HG02623 (cell line): ENCODE data around the gene PSME4.

Source experiments
- ATAC-seq: cut with Tn5 transposase; IDR thresholded peaks from one replicate; pipeline ENCODE4 v1.9.1; 2021; ENCODE audit warnings: moderate library complexity; ENCODE audit not compliant: unreplicated experiment

Gene PSME4

GRCh38 chr2:53970724-53971602 is at the start of gene PSME4:
PSME4 (minus strand) TSS chr2:53970993; CDS start chr2:53970784, 209 bp downstream.
- ATAC-seq: peak; percentile 90

DNA sequence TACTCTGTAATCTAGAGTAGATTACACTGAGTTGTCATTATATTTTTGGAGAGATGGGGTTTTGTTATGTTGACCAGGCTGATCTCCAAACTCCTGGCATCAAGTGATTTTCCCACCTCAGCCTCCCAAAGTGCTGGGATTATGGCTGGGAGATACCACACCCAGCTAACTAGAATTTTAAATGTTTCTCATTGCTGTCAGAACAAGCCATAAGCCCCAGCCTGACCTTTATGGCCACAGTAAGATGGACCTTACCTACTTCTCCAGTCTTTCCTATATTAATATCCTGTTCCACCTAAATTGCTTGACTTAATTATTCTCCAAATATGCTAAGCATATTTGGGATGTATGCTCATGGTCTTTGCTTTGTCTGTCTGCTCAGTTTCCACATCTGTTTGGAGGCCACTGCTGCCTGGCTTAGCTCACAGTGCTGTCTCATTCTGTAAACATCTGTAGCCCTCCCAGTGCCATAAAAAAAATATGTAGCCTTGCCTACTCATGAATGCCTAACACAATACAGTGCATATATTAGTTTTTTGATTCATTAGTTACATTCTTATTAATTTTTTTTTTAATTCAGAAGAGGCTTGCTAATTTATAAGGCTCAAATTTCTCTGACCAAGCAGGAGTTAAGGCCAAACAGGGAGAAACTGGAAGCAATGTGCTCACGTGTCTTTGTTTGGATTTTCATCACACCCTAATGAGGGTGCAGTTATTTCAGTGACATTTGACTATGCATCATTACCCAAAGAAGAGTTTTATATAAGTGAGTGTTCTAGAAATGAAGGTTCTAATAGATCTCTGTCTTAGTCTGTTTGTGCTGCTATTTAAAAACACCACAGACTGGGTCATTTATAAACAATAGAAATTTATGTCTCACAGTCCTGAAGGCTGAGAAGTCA is 45.3 kb upstream of the PSME4 start:
- no peak for ATAC-seq

- no peak for ATAC-seq
Observed at GRCh38 chr2:54013996-54014395, 43.2 kb upstream of the PSME4 start.

GRCh38 chr2:54012538-54013141 is 41.8 kb upstream of the PSME4 start:
- no peak for ATAC-seq

- ATAC-seq: no peak
Observed at GRCh38 chr2:54009549-54009948, 38.8 kb upstream of the PSME4 start.

- ATAC-seq: no peak
Observed at GRCh38 chr2:54008439-54008838, 37.6 kb upstream of the PSME4 start.

GRCh38 chr2:54000524-54000923 is 29.7 kb upstream of the PSME4 start:
- no peak for ATAC-seq

- no peak for ATAC-seq
Observed at GRCh38 chr2:54000122-54000521, 29.3 kb upstream of the PSME4 start.

GRCh38 chr2:53998834-53999233 is 28.0 kb upstream of the PSME4 start:
- no peak for ATAC-seq

DNA sequence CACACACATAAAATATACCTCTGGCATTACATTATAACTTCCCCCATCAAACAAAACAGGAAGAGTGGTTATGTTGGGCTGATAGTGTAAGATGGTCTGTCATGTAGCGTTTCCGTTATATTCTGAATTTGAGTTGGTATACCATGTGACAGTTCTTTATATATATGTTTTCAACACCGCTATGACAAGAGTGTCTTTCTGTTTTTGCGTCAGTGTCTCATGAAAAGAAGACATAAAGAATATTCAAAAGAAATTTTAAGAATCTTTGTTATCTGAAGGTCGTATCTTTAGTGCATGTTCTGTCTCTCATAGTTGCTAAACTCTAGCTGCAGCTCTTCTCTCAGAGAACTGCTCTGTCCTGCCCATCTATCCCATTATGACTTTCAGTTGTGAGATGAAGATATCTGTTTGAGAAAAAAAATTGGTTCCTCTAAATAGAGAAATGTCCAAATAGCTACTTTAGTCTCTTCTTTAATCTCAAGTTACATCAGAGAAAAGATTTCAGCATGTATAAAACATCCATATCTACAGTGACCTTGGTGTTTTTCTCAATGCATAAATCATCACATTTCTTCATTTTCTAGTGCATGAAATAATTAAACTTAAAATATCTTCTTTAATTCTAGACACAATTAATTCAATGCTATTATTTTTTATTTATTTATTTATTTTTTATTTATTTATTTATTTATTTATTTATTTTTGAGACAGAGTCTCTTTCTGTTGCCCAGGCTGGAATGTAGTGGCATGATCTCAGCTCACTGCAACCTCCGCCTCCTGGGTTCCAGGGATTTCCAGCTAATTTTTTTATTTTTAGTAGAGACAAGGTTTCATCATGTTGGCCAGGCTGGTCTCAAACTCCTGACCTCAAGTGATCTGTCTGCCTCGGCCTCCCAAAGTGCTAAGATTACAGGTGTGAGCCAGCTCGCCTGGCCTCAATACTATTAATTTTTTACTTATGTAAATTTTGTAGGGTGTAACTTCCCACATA is 24.3 kb upstream of the PSME4 start:
- ATAC-seq: peak; percentile 73

- no peak for ATAC-seq
Observed at GRCh38 chr2:53991948-53992347, 21.2 kb upstream of the PSME4 start.

GRCh38 chr2:53989210-53989862 is 18.5 kb upstream of the PSME4 start:
- ATAC-seq: no peak

DNA sequence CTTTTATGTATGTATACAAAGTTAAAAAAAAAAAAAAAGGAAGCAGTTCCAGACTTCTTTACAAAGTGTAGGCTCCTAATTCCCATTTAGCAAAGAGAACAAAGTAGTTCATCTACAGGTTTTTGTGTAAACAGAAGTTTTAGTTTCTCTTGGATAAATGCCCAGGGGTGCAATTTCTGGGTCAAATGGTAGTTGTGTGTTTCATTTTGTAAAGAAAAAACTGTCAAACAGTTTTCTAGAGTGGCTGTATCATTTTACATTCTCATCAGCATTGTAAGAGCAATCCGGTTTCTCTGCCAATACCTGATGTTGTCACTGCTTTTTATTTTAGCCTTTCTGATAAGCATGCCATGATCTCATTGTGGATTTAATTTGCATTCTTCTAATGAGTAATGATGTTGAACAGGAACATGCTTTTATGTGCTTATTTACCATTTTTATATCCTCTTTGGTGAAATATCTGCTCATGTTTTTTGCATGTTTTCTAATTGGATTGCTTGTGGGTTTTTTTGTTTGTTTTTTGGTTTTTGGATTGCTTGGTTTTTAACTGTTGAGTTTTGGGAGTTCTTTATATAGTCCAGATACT is 16.6 kb upstream of the PSME4 start:
- ATAC-seq: peak; percentile 48

DNA sequence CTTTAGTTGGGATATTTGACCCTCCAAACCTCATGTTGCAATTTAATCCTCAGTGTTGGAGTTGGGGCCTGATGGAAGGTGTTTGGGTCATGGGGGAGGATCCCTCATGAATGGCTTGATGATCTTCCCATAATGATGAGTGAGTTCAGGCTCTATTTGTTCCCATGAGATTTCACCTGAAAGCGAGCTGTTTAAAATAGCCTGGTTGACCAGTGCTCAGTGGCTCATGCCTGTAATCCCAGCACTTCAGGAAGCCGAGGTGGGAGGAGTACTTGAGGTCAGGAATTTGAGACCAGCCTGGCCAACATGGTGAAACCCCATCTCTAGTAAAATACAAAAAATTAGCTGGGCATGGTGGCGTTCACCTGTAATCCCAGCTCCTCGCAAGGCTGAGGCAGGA is 14.9 kb upstream of the PSME4 start:
- ATAC-seq: no peak

DNA sequence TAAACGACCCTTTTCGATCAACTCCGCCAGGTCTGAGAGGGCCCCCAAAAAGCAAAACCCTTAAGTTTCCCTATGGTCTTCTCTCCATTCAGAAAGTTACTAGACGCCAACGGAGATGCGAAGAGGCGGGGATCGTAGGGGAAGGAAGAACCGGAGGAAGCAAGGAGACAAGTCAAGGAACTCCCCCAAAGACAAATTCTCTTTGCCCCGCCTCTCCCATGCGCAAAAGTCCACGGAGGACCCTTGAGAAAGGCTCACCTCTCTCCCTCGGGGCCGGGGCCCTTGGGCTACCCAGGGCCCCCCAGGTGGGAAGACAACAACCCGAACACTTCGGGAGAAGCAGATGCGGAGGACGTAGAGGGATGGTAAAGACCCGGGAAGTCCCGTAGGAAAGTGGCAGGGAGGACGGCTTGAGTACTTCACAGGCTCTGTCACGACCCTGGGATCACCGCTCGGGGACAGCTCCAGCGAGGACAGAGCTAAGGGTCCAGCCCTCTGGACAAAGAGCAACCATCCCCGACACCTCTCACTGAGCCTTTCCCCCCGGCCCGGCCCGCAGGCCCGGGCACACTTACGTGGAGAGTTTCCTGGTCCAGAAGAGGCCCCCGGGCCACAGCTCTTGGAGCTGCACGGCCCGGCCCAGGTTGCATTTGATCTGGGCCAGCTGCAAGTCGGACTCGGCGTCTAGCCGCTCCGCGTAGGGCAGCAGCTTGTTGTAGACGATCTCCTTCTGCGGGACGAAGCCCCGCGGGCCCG is 647 bp downstream of the PSME4 start:
- ATAC-seq: peak; percentile 23

- ATAC-seq: peak; percentile 18
Observed at GRCh38 chr2:53969285-53969967, 1.4 kb downstream of the PSME4 start.

DNA sequence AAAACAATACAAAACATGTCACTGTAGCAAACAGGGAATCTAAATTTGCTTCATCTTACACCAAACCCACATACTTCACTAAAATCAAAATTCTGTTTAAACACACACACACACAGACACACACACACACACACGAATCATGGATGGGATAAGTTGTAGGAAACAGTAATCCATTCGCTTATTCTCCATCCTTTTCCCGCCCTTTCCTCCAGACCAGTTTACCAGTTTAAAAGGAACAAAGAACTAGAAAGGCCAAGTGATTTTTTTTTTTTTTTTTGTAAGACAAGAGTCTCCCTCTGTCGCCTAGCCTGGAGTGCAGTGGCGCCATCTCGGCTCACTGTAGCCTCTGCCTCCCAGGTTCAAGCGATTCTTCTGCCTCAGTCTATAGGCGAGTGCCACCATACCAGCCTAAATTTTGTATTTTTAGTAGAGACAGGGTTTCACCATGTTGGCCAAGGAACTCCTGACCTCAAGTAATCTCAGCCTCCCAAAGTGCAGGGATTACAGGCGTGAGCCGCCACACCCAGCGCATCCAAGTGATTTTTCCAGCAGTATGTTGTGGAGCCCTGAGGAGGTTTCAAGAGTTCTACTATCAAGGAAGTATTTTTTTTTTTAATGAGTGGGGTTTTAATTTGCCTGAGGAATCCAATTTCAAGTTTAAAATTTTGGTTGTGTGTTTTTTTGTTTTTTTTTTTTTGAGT is 5.7 kb downstream of the PSME4 start:
- ATAC-seq: no peak
